Left kidney (tissue), 1 donor: Measurements from ENCODE around the gene SOCS6. TPM values are rescaled to one million over a fixed set of nuclear protein-coding genes. Genes with fewer than 3 reads are reported as not detected.

ENCODE experiments used
- polyA plus RNA-seq: library from polyadenylated mRNA; unstranded; fragments of 120-200 nt; gene quantifications from one replicate; pipeline ENCODE4 v1.2.1, GENCODE V29; 2013; ENCODE audit not compliant: insufficient read length

SOCS6 gene
- polyA plus RNA-seq, 1 donor, result 34.0 TPM

Other genes with a start within 250 kb of the SOCS6 start
- 25.8 TPM for gene RTTN, start 83.4 kb upstream of the SOCS6 start, polyA plus RNA-seq